PC-9 (cell line): ENCODE measurements around the gene SLC48A1.

Experiments used
- EZH2 ChIP-seq: fragments of 200-600 bp; sonication (generic); IDR thresholded peaks from 2 replicates; pipeline ENCODE4 v1.8.0; 2017; ENCODE audit warnings: antibody characterized with exemption, low read depth
- TF ChIP-seq, protein P1 (sequence below): fragments of 200-600 bp; sonication (generic); conservative IDR thresholded peaks from 2 replicates; pipeline ENCODE4 v1.6.1; 2017; ENCODE audit warnings: mixed run types, antibody characterized with exemption, mild to moderate bottlenecking, moderate library complexity

DNA sequence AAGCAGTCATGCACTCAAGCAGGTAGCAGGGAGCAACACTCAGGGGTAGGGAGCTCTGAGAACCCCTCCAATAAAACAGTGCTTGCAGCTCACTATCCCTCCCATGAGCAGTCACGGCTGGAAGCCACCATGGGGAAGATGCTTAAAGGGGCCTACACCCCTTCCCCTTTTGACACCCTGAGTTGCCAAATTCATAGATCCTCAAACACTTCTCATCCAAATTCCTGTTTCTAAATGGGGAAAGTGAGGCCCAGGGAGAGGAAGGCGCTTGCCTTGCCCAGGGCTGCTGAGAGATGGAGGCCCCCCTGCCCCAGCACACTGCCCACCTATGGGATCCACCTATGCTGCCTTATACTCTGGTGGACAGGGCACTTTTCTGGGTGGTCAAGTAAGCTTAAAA is 40.5 kb upstream of the SLC48A1 start:
- TF ChIP-seq EZH2, result no peak
- TF ChIP-seq, protein P1, sequence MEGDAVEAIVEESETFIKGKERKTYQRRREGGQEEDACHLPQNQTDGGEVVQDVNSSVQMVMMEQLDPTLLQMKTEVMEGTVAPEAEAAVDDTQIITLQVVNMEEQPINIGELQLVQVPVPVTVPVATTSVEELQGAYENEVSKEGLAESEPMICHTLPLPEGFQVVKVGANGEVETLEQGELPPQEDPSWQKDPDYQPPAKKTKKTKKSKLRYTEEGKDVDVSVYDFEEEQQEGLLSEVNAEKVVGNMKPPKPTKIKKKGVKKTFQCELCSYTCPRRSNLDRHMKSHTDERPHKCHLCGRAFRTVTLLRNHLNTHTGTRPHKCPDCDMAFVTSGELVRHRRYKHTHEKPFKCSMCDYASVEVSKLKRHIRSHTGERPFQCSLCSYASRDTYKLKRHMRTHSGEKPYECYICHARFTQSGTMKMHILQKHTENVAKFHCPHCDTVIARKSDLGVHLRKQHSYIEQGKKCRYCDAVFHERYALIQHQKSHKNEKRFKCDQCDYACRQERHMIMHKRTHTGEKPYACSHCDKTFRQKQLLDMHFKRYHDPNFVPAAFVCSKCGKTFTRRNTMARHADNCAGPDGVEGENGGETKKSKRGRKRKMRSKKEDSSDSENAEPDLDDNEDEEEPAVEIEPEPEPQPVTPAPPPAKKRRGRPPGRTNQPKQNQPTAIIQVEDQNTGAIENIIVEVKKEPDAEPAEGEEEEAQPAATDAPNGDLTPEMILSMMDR, result no peak
